Activated T-cell treated with anti-CD3 and anti-CD28 coated beads, Interleukin-2, amount 50 U/mL, for 48 hours (primary cell): ENCODE measurements around the gene SEMA4C.
A peak's percentile ranks its signal among the peaks of the same experiment; 100 is the strongest.
"Not testable (repeated sequence)": the region's sequence is repeated elsewhere in the genome, so short reads cannot be mapped to it uniquely, and the experiment has no call there.

Source experiments
- DNase-seq, 2 experiments: peaks; one replicate each; pipeline ENCODE4 v3.0.0-alpha.2; 2020

The SEMA4C gene

DNA sequence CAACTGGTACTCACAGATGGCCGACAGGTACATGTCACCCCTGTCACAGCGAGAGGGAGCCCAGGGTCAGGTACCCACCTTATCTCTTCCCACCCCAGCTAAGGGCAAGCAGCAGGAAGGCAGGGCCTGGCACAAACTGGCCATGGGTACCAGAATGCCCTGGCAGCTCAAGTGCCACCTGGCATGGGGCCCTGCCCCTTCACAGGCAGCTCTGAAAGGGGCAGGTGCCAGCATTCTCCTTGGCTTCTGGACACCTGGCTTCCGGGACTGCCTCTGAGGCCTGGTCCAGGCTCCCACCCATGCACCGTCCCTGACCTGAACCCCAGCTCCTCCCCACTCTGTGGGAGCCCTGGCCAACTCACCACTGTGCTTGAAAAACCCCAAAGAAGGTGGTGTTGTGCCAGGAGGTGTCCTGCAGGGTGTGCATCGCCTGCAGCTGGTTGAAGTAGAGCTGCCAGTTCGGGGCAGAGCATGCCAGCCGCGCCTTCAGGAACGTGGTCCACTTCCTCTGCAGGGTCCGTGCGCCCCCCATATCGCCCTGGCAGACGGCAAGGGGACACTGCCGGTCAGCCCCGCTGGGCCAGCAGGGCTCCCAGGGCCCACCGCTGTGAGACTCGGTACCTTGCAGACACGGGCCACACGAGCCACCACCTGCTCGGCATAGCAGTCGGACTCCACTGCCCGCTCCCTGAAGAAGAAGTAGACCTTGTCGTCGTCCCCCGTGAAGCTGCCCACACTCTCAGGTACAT is 5.4 kb downstream of the SEMA4C start:
- DNase-seq = no peak

DNA sequence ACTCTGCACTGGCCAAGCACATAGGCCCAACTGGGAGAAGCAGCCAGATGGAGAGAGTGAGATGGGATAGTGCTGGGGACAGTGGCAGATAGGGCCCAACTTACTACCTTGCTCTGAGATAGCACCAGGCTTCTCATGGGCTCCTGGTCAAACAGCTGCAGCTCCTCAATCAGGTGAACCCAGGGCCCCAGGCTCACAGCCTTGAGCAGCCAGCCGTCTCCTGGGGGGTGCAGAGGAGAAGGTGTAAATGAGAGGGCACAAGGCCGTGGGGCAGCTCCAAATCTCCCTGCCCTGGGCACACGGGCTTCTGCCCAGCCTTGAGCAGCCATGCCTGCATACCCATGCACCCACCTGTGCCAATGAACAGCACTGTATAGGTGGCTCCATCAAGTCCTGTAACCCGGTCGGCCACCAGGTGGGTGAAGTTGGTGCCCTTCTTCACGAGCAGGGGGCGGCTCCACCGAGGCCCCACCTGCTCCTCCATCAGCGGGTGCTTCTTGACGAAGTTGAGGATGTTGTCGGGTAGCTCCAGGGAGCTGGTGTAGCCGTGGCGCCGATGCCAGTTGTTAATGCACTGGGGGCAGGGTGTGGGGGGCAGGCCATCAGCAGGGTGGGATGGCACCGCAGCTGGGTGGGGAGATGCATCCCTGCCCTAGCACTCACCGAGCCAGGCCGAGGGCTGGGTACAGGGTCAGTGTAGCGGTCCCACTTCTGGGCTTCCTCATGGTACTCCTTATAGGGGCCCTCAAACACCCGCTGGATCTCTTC is 6.1 kb downstream of the SEMA4C start:
- no peak for DNase-seq

DNA sequence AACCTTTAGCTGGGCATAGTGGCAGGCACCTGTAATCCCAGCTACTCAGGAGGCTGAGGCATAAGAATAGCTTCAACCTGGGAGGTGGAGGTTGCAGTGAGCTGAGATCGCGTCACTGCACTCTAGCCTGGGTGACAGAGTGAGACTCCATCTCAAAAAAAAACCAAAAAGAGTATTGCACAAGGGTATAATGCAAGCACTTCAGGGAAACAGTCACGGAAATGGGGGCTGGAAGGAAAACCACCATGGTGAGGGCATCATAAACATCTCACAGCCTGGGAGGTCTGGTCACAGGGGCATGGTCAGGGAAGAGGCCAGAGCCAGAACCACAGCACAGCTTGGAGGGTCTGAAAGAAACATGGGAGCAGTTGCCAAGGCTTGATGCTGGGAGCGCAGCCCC is 6.8 kb downstream of the SEMA4C start:
- not testable (repeated sequence) for DNase-seq

DNA sequence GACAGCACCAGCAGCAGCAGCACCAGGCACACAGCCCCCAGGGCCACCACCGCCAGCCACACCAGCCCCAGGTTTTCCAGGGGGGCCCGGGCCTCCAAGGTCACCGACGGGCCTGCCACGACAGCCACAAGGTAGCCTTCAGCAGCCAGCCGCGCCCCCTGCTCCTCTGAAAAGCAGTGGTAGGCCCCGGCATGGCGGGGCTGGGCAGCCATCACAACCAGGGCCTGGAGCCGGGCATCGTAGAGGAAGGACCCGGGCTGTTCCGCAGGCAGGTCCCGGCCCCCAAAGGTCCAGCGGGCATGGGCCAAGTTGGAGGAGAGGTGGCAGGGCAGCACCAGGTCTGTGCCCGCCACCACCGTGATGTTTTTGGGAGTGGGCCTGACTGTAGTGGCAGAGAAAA is 8.8 kb downstream of the SEMA4C start:
- no peak for DNase-seq

DNA sequence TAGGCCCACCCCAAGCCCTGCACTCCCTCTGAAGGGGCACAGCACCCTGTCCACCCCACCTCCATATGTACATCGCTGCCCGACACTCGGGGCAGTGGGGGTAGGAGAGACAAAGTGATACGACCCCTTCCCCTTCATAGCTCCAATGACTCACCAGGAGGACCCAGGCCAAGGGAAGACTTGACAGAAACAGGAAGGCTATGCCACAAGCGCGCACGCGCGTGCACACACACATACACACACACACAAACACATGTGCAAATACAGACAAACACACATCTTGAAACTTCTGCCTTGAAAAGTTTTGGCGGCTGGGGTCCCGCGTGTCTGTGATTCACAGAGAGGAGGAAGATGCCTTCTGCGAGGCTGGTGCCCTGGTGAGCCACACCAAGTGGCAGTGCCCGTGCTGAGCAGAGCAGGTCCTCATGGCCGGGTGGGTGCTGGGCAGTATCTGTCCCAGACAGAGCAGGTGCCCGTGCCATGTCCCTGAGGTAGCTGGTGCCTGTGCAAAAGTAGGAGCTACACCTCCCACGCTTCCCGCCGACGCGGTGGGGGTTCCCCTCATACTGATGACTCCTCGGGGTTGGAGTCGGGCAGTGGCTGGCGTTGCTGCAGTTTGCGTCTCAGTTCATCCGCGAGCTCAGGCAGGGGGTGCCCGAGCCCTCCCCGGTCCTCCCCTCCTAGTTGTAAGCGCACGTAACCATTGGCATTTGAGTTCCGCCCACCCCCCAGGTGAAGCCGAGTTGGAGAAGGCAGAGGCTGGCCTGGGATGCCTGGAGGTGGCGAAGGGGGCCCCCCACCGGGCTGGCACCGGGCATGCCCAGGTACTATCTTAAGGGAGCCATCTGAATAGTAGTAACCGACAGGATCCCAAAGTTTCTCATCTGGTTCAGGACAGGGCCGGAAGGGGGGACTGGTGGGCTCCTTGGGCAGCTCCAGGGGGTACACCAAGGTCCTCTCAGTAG is 9.5 kb downstream of the SEMA4C start:
- peak; percentile 59 to 64 for DNase-seq

DNA sequence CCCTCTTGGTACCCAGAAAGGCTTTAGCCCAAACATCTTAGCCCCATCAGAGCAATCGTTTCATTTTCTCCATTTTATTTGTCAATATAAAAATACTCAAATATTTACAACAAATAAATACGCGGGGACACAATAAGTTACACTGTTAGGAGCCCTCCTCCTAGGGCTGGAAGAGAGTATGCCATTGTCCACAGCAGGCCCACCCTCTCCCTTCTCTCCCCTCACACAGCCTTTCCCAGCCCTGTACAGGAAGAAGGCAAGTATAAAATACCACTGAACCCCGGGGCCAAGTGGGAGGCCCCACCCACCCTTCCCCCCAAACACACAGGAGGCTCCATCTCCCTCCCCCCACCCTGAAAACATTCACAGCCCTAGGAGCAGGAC is 10.2 kb downstream of the SEMA4C start:
- DNase-seq = no peak

DNA sequence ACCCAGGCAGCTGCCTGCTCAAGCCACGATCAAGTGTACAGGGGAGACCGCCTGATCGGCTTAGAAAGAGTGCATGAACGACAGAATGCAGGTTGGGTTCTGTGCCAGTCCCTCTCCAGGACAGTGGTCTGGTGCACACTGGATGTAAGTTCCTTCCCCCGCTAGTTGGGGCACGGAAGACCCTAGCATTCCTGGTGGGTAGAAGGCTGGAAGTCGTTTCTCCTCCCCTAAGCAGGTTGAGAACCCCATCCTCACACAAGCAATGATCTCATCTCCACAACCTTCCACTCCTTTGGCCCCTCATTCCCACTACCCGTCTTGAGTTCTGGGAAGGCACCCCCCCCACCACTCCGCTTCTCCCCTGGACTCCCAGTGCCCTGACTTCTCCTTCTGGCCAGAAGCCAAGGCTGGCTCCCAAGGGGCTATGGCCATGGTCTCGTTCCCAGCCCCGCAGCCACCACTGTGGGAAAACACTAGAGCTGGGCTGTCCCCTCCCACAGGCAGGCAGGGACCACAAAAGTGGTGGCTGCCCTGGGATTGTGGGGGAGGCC is 10.7 kb downstream of the SEMA4C start:
- no peak for DNase-seq

DNA sequence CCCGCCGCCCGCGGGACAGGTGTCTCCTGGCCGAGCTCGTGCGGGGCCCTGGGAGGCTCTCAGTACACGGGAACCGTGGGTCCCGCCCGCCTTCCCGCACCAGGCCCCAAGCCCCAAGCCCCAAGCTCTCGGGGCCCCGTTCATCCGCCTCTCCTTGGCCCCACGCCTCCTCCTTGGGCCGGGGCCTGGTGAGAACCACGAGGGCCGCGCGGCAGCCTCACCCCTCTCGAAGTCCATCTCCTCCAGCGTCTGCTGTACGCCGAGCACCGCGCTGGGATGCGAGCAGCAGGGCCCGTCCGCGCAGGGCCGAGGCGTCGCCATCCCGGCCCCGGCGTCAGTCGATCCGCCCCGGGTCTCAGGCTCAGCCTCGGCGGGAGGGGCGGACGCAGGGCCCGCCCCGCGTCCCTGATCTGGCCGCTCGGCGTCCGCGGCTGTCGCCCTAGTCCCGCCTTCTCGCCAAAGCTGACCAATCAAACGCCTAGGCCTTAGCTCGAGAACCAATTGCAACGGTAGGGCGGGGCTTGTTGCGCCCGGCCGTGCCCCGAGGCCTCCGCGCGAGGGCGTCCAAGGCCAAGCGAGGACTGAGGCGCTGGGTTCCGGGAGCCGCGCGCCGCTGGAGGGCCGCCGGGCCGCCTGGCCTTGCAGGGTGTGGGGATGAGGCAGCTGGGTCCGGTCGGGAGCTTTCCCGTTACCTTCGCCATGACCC is 12.1 kb downstream of the SEMA4C start, which contains the start of gene ANKRD39:
Gene ANKRD39 (minus strand): TSS at position 350 of the 706 bp plus-strand sequence. CDS start 29 bp downstream, at position 321.
- DNase-seq = peak; percentile 99

DNA sequence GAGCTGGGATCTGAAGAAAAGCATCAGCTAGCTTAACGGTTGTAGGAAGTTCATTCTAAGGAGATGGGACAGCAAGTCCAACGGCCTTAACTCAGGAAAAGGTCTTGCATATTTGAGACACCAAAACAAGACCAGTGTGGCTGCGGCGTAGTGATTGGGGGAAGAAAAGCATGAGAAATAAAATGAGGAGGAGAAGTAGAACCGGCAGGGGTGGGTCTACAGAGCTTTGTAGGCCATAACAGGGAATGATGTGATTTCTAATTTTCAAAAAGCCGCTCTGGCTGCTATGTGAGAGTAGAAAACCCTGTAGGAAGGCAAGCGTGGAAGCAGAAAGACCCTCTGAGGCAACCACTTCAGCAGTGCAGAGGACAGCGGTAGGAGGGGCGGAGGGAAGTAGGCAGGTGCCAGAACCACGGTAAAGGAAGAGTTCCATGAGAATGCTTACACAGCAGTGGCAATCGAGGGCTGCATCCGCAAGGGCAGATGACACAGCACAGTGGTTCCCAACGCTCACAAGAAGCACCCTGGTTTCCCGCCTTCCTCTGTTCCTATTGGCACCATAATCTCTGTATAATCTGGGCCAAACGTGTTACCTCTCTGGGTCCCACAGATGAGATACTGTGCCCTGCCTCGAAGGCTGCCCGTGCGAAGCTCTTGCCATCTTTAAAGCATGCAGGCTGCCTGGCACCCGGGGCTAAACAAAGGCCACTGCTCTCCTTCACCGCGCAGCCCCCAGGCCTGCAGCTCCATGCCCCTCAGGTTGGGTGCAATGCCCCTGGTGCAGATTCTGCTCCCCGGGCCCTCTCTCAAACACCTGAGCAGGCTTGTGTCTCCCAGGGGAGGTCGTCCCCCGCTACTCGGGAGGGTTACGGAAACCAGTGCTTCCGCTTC is 12.9 kb downstream of the SEMA4C start:
- DNase-seq = peak in 1 of 2 experiments; percentile 65

DNA sequence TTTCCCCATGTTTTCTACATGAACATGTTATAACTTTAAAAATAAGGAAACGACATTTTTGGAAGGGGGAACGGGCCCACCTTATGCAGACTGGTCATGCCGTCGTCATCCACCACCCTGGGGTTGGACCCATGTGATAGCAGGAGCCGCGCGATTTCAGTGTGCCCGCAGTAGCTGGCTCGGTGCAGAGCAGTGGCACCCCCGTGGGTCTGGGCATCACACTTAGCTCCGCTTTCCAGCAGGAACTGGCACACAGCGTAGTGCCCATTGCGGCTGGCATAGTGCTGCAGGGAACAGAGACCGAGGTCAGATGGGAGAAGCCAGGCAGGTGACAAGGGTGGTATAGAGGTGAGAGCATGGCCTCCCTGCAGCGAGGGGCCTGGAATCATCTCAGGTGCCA is 16.6 kb downstream of the SEMA4C start:
- no peak for DNase-seq

DNA sequence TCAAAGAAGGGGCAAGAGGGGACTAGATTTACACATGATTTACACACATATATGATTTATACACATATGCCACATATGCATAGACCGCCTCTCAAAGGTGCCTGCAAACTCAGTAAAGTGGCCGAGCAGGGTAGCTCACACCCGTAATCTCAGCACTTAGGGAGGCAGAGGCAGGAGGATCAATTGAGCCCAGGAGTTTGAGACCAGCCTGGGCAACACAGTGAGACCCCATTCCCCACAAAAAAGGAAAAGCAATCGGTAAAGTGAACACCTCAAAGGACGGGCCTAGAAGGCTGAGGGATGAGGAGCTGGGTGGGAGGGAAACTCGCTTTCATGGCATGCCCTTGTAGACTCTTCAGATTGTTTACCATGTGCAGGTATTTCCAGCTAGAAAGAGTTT is 17.2 kb downstream of the SEMA4C start:
- DNase-seq = no peak

DNA sequence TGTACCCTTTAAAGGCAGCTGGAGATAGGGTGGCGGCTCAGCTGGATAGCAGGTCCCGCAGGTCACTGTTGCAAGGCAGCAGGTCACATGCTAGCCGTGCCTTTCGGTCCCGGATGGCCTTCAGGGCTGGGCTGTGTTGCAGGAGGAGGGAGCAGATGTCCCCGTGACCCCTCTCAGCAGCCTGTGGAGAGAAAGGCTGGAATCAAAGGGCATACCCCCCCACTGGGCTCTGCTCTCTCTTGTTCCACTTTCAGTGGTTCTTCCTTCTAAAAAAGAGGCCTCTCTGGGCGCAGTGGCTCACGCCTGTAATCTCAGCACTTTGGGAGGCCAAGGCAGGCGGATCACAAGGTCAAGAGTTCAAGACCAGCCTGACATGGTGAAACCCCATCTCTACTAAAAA is 21.6 kb downstream of the SEMA4C start:
- DNase-seq = no peak

DNA sequence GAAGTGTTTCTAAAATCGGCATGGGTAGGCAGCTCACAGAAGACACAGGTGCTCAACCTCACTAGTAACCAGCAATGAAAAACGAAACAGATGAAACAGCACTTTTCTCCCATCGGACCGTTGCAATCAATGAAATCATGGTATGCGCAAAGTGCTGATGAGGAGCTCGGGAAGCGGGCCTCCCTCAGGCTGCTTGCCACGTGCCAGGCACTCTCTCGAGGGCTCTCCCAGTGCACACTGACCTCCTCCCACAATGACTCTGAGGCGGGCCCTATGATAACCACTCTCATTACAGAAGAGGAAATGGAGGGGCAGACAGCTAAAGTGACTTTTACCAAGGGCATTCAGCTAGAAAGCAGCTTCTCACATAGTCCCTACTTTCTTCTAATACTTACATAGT is 22.3 kb downstream of the SEMA4C start:
- no peak for DNase-seq

DNA sequence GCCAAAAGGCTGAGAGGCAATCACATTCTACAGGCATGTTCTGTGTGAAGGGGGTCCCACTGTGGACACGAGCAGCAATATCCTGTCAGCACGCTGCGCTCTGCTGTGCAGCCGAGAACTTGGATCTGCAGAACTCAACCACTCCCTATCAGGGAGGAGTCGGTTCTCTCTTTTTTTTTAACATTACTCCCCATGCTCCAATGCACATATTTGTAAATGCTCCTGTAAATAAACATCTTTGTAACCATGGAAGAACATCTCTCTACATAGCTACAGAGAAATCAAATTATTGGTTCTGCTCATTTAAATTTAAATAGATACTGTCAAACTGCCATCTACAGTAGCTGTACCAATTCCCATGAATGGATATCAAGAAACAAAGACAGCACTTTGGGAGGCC is 23.1 kb downstream of the SEMA4C start:
- no peak for DNase-seq

DNA sequence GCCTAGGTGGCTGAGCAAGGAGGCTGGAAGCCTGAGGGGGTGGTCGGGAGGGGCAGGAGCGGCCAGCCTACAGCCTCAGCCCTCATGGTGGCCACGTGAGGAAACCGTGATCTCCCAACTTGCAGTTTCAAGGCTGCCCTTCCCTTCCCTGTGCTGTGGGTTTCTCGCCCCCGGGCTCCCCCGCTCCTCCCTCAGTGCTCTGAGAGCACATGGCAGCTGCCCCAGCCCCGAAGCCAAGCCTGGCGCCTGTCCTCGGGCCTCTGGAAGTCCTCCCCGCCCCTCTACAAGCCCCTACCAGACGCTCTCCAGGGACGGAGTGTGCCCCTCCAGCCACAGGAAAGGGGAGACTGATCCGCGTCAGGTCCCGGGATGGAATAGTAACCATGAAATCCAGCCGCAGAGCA is 25.5 kb downstream of the SEMA4C start:
- DNase-seq = no peak

DNA sequence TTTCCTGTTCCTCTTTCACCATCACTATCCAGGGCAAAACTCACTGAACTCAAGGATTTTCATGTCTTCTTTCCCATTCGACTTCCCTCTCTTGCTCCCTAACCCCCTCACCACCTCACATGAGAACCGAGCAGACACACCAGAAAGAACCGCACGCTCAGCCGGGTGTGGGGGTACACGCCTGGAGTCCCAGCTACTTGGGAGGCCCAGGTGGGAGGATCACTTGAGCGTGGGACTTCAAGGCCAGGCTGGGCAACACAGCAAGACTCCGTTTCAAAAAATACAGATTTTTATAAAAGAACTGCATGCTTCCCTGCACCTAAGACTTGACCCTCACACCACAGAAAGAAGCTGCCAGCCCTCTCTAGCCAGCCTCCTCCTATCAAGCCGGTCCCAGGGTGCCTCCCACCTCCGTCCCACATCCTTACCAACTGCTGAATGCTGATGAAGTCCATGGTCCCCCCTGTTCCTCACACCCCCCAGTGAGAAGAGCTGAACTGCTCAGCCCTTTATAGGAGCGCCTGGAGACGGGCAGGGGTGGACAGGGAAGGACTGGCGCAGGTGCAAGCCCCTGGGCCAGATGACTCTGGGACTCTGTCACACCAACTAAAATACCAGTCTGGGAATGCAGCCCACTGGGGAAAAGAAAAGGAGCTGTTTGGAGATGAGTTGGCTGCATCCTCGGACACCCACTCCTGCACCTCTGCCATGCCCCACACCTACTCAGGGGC is 26.2 kb downstream of the SEMA4C start, which contains the start of gene ANKRD23:
Gene ANKRD23 (minus strand): TSS at position 484 of the 731 bp plus-strand sequence. CDS start 29 bp downstream, at position 455.
- DNase-seq = no peak

DNA sequence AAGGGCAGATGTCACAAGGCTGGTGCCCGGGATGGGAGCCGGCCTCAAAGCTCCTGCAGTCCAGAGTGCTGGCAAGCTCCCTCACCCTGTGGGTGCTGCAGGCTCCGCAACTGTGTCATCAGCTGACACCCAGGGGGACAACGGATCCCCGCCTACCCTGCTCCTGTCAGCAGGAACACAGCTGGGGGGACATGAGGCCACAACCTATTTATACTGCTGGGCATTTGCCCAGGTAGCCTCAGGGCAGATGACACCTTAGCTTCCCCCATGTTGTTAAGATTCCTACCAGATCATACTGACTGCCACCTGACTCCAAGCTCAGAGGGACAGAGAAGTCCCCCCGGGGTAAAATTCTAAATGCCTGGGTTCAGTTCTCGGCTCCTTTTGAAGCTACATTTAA is 27.3 kb downstream of the SEMA4C start:
- DNase-seq = no peak

DNA sequence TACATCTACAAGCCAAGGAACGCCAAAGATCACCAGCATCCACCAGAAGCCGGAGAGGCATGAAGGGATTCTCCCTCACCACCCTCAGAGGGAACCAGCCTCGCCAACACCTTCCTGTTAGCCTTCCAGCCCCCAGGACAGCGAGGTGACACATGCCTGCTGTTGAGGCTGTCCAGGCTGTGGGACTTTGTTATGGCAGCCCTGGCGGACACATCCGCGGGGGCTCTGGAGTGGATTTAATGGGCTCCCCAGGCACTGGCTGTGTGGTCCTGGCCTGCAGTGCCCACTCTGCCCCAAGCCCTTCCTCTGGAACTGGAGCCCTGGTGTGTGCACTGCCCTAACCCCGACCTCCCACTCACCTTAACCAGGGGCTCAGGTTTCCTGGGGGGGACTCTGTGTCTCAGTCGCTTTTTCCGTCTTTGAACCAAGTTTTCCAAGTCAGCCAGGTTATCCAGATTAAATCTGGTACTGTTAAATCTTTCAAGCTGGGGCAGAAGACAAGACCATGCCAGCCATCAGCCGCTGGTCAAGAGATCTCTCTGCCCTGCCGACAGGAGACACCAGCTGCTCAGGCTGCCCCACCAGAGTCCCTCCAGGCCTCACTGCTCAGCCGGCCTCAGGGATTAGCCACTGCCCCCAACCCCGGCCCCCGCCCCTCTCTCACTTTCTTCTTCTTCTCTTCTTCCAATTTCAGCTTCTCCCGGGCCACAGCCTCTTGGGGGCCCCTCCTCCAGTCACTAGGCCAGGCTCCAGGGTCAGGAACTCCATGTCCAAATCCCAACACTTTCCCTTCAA is 28.0 kb downstream of the SEMA4C start:
- DNase-seq = no peak
